ENCODE results near the gene C1QTNF8. TPM values are rescaled to one million over a fixed set of nuclear protein-coding genes. Genes with fewer than 3 reads are reported as not detected.

The C1QTNF8 gene
- total RNA-seq, 1 experiment from 2014 or later, result not detected

DNA sequence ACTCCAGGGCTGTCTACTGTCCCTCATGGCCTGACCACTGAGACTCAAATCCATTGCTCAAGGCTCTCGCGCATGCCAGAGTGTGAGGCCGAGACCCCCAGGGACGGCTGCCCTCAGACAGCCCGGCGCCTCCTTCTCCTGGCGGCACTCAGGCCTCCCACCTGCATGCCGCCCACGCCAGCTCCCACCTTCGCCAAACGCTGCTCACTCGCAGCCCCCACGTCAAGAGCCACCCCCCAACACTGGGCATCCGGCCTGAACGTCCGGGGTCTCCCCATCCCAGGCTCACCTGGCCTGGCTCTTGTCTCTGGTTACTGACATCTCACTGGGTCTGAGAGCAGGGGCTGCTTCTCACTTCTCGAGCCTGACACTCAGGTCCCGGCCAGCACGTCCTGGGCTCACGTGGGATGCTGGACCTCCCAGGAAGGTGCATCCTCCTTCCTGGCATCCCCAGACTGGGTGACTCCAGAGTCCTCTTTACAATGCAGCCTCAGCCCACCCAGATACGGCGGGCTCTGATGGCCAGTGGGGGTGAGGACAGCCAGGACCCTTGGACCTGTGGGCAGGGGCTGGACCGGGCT is 44.6 kb upstream of the C1QTNF8 start:
- H3K27me3 Mint-ChIP-seq (ENCODE audit: unreplicated experiment), result peaks cover 100% of the 10 kb centered on the region
- no peak overlapping the region for H3K27ac Mint-ChIP-seq (ENCODE audit: unreplicated experiment)
- H3K36me3 Mint-ChIP-seq (ENCODE audit: insufficient read depth, unreplicated experiment), result no peaks in the 10 kb centered on the region
- no peaks in the 10 kb centered on the region for H3K9me3 Mint-ChIP-seq (ENCODE audit: low read depth, unreplicated experiment)
- H3K4me1 Mint-ChIP-seq (ENCODE audit: low read depth, unreplicated experiment), result peaks cover 12% of the 10 kb centered on the region
- intact Hi-C loops (cut with micrococcal nuclease; ENCODE audit: unreplicated experiment), result no loop called here
- BruUV-seq (replicated peaks), result no TSS peak
- TF ChIP-seq, protein P1, sequence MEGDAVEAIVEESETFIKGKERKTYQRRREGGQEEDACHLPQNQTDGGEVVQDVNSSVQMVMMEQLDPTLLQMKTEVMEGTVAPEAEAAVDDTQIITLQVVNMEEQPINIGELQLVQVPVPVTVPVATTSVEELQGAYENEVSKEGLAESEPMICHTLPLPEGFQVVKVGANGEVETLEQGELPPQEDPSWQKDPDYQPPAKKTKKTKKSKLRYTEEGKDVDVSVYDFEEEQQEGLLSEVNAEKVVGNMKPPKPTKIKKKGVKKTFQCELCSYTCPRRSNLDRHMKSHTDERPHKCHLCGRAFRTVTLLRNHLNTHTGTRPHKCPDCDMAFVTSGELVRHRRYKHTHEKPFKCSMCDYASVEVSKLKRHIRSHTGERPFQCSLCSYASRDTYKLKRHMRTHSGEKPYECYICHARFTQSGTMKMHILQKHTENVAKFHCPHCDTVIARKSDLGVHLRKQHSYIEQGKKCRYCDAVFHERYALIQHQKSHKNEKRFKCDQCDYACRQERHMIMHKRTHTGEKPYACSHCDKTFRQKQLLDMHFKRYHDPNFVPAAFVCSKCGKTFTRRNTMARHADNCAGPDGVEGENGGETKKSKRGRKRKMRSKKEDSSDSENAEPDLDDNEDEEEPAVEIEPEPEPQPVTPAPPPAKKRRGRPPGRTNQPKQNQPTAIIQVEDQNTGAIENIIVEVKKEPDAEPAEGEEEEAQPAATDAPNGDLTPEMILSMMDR (IDR thresholded peaks at IDR 0.05; ENCODE audit: unreplicated experiment), result no peak
- CTCF ChIA-PET, result no interaction called here
- no peak overlapping the region for H3K4me3 Mint-ChIP-seq (ENCODE audit: low read depth, unreplicated experiment)
- DNase-seq, result no peak

DNA sequence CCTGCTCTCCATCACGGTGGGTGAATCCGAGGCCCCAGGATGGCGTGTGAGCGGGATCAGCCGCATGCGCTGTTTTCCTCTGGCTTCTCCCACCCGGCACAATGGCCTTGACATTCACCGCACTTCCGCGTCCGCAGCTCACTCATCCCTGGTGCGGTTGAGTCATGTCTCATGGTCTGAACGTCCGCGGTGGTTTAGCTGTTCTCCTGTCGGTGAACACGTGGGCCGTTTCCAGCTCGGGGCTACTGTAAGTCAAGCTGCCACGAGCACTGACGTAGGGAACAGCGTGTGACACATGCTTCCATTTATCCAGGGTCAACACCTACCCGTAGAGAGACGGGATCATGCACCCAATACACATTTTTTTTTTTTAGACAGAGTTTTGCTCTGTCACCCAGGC is 41.6 kb upstream of the C1QTNF8 start:
- no TSS peak for BruUV-seq (replicated peaks)
- no peaks in the 10 kb centered on the region for H3K9me3 Mint-ChIP-seq (ENCODE audit: low read depth, unreplicated experiment)
- H3K27me3 Mint-ChIP-seq (ENCODE audit: unreplicated experiment), result peaks cover 100% of the 10 kb centered on the region
- TF ChIP-seq, protein P1 (IDR thresholded peaks at IDR 0.05; ENCODE audit: unreplicated experiment), result no peak
- peaks cover 28% of the 10 kb centered on the region for H3K4me1 Mint-ChIP-seq (ENCODE audit: low read depth, unreplicated experiment)
- H3K27ac Mint-ChIP-seq (ENCODE audit: unreplicated experiment), result no peak overlapping the region
- CTCF ChIA-PET, result interaction anchor here (0.6 kb wide), 1 partner anchor 243 kb away, joined by 4 read pairs; no protein-coding TSS in a partner anchor
- intact Hi-C loops (cut with micrococcal nuclease; ENCODE audit: unreplicated experiment), result no loop called here
- H3K36me3 Mint-ChIP-seq (ENCODE audit: insufficient read depth, unreplicated experiment), result no peaks in the 10 kb centered on the region
- DNase-seq, result no peak
- no peak overlapping the region for H3K4me3 Mint-ChIP-seq (ENCODE audit: low read depth, unreplicated experiment)

DNA sequence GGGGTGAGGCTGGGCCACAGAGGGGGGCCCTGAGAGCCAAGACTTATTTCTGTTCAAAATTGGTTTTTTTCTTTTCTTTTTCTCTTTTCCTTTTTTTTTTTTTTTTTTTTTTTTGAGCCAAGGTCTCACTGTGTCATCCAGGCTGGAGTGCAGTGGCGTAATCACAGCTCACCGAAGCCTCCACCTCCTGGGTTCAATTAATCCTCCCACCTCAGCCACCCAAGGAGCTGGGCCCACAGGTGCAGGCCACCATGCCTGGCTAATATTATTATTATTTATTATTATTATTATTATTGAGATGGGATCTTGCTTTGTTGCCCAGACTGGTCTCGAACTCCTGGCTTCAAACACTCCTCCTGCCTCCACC is 39.4 kb upstream of the C1QTNF8 start:
- H3K9me3 Mint-ChIP-seq (ENCODE audit: low read depth, unreplicated experiment), result no peaks in the 10 kb centered on the region
- CTCF ChIA-PET, result interaction anchor here (1.5 kb wide), 1 partner anchor 39 kb away, joined by 3 read pairs; no protein-coding TSS in a partner anchor
- no peak overlapping the region for H3K4me3 Mint-ChIP-seq (ENCODE audit: low read depth, unreplicated experiment)
- H3K27ac Mint-ChIP-seq (ENCODE audit: unreplicated experiment), result no peak overlapping the region
- peaks cover 28% of the 10 kb centered on the region for H3K4me1 Mint-ChIP-seq (ENCODE audit: low read depth, unreplicated experiment)
- no TSS peak for BruUV-seq (replicated peaks)
- peaks cover 91% of the 10 kb centered on the region for H3K27me3 Mint-ChIP-seq (ENCODE audit: unreplicated experiment)
- H3K36me3 Mint-ChIP-seq (ENCODE audit: insufficient read depth, unreplicated experiment), result no peaks in the 10 kb centered on the region
- no peak for DNase-seq
- TF ChIP-seq, protein P1 (IDR thresholded peaks at IDR 0.05; ENCODE audit: unreplicated experiment), result no peak
- intact Hi-C loops (cut with micrococcal nuclease; ENCODE audit: unreplicated experiment), result no loop called here

DNA sequence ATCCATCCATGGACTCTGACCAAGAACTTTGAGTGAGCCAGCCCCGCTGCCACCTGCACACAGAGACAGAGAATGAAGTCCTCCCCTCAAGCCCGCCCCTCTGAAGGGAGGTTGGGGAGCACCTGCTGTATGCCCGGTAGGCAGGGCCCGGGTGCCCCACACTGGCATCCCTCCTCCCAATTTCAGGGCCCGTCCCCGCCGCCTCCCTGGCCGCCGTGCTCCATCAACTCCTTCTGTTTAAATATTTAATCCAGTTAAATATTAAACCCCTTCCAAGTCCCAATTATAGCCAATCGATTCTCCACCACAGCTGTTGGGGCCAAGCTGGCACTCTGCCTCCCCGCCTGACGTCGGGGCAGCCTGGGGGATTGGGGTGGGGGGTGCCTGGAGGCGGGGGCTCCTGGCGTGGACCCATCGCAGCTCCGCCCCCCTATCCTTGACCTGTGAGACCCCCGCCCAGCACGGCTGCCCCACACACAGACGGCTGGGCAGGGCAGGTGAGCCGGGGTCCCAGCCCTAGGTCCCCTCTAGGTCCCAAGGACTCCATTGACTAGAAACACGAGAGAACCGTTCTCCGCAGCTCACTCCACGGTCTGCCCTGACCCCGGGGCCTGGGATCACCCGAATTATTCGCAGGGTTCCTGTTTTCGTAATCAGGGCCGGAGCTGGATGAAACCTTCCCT is 38.9 kb upstream of the C1QTNF8 start:
- intact Hi-C loops (cut with micrococcal nuclease; ENCODE audit: unreplicated experiment), result no loop called here
- Mint-ChIP-seq H3K27me3 (ENCODE audit: unreplicated experiment) (peaks cover 86% of the 10 kb centered on the region), H3K4me1 (ENCODE audit: low read depth, unreplicated experiment) (peaks cover 28% of the 10 kb centered on the region), H3K4me3 (ENCODE audit: low read depth, unreplicated experiment) (no peak overlapping the region), H3K9me3 (ENCODE audit: low read depth, unreplicated experiment) (no peaks in the 10 kb centered on the region), H3K36me3 (ENCODE audit: insufficient read depth, unreplicated experiment) (no peaks in the 10 kb centered on the region), H3K27ac (ENCODE audit: unreplicated experiment) (no peak overlapping the region)
- TF ChIP-seq, protein P1 (IDR thresholded peaks at IDR 0.05; ENCODE audit: unreplicated experiment), result no peak
- no peak for DNase-seq
- CTCF ChIA-PET, result interaction anchor here (1.5 kb wide), 1 partner anchor 40 kb away, joined by 3 read pairs; no protein-coding TSS in a partner anchor
- BruUV-seq (replicated peaks), result no TSS peak
